AG04450 (cell line): Measurements from ENCODE around the gene TIMP3. TPM values are rescaled to one million over a fixed set of nuclear protein-coding genes. Genes with fewer than 3 reads are reported as not detected.

Experiments used
- CTCF ChIA-PET: fragments of 300-600, 350-600 bp; formaldehyde crosslinking; extraction: SDS; loops from one replicate; lab custom pipeline; 2022; ENCODE audit warnings: antibody characterized with exemption, inconsistent platforms; lab: Charles Lee
- POLR2A ChIA-PET: fragments of 350-600 bp; formaldehyde crosslinking; extraction: SDS; loops from one replicate; lab custom pipeline; 2021; ENCODE audit warnings: antibody characterized with exemption, inconsistent platforms; lab: Yijun Ruan, JAX
- DNase-seq: peaks from one replicate; pipeline ENCODE4 v3.0.0-alpha.2; 2011; ENCODE audit warnings: low read depth, low spot score
- H3K27ac ChIP-seq: one replicate; pipeline ENCODE4 v1.5.1; 2012; ENCODE audit warnings: low read depth, low read length, control low read depth
- H3K27me3 ChIP-seq: one replicate; pipeline ENCODE4 v1.6.0; 2012; ENCODE audit warnings: low read length; ENCODE audit not compliant: control insufficient read depth, insufficient read depth
- H3K4me3 ChIP-seq: 2 replicates; pipeline ENCODE4 v1.5.1; 2011; ENCODE audit warnings: mild to moderate bottlenecking, low read depth, low read length, control low read depth
- H3K9me3 ChIP-seq: 2 replicates; pipeline ENCODE4 v1.5.1; 2012; ENCODE audit warnings: low read length; ENCODE audit not compliant: control insufficient read depth, insufficient read depth
- CTCF ChIP-seq: IDR thresholded peaks from 2 replicates; pipeline ENCODE4 v1.5.1; 2011; ENCODE audit warnings: low read depth, low read length, control low read depth, inconsistent platforms
- polyA plus RNA-seq: library from polyadenylated mRNA; depleted of rRNA; stranded (reverse); fragments of >200 nt; gene quantifications from 2 replicates; pipeline ENCODE4 v1.2.3, GENCODE V29; 2011

The TIMP3 gene
- polyA plus RNA-seq, 1 experiment, result 486 TPM

GRCh38 chr22:32781695-32782094, 19.8 kb upstream of the TIMP3 start:
- CTCF ChIA-PET, result interaction anchor here (1.0 to 5.9 kb wide), 3 partner anchors 8 to 122 kb away, joined by 3 to 41 read pairs (median 7); no protein-coding TSS in a partner anchor
- Histone ChIP-seq H3K27ac (no peak overlapping the region), H3K9me3 (no peaks in the 10 kb centered on the region), H3K4me3 (no peak overlapping the region), H3K27me3 (no peaks in the 10 kb centered on the region)
- DNase-seq, result no peak
- TF ChIP-seq CTCF, result no peak
- POLR2A ChIA-PET, result no interaction called here

- no peaks in the 10 kb centered on the region; the same call in 1 of the 2 replicates for H3K9me3 ChIP-seq
- ChIA-PET POLR2A (no interaction called here), CTCF (interaction anchor here (0.8 to 5.9 kb wide), 2 partner anchors 9 to 11 kb away, joined by 3 to 41 read pairs; no protein-coding TSS in a partner anchor)
- no peak for DNase-seq
- no peak overlapping the region for H3K4me3 ChIP-seq
- no peak for TF ChIP-seq CTCF
- H3K27ac ChIP-seq, result no peak overlapping the region
- H3K27me3 ChIP-seq, result no peaks in the 10 kb centered on the region
Measured at GRCh38 chr22:32785321-32786026, 16.0 kb upstream of the TIMP3 start.

- POLR2A ChIA-PET, result no interaction called here
- CTCF ChIA-PET, result interaction anchor here (1.0 kb wide), 1 partner anchor 9 kb away, joined by 3 read pairs; no protein-coding TSS in a partner anchor
- Histone ChIP-seq H3K4me3 (no peak overlapping the region), H3K9me3 (no peaks in the 10 kb centered on the region; the same call in 1 of the 2 replicates), H3K27me3 (no peaks in the 10 kb centered on the region), H3K27ac (no peak overlapping the region)
- TF ChIP-seq CTCF, result no peak
- no peak for DNase-seq
Measured at GRCh38 chr22:32786027-32786418, 15.5 kb upstream of the TIMP3 start.

GRCh38 chr22:32788904-32789624, 12.4 kb upstream of the TIMP3 start:
- POLR2A ChIA-PET, result interaction anchor here (1.3 kb wide), 1 partner anchor 13 kb away, joined by 4 read pairs; the partner anchor contains the start of gene TIMP3
- H3K9me3 ChIP-seq, result no peaks in the 10 kb centered on the region; the same call in 1 of the 2 replicates
- CTCF ChIA-PET, result interaction anchor here (1.0 to 1.4 kb wide), 4 partner anchors 8 to 13 kb away, joined by 3 to 6 read pairs (median 4); no protein-coding TSS in a partner anchor
- no peak for DNase-seq
- H3K27me3 ChIP-seq, result no peaks in the 10 kb centered on the region
- no peak for TF ChIP-seq CTCF
- H3K27ac ChIP-seq, result peak overlapping the region; percentile 77
- H3K4me3 ChIP-seq, result no peak overlapping the region
